Parathyroid adenoma (tissue), 2 donors: ENCODE measurements around the gene ZBED1.
"Not testable (repeated sequence)": the region's sequence is repeated elsewhere in the genome, so short reads cannot be mapped to it uniquely, and the experiment has no call there.

ENCODE experiments used
- H2AFZ ChIP-seq: fragments of 300-600 bp; sonication (generic); one replicate; pipeline ENCODE4 v1.7.0; 2017; ENCODE audit warnings: antibody characterized with exemption, mild to moderate bottlenecking
- H3K27ac ChIP-seq: fragments of 300-600 bp; sonication (generic); one replicate; pipeline ENCODE4 v1.7.0; 2017
- H3K27me3 ChIP-seq: fragments of 300-600 bp; sonication (generic); one replicate; pipeline ENCODE4 v1.7.0; 2017; ENCODE audit warnings: low read length; ENCODE audit not compliant: control insufficient read depth, insufficient read depth
- H3K36me3 ChIP-seq: fragments of 300-600 bp; sonication (generic); one replicate; pipeline ENCODE4 v1.7.0; 2017; ENCODE audit warnings: low read length; ENCODE audit not compliant: control insufficient read depth, insufficient read depth
- H3K4me1 ChIP-seq: fragments of 300-600 bp; sonication (generic); one replicate; pipeline ENCODE4 v1.7.0; 2017; ENCODE audit warnings: control low read depth
- H3K4me2 ChIP-seq: fragments of 300-600 bp; sonication (generic); one replicate; pipeline ENCODE4 v1.7.0; 2017; ENCODE audit warnings: low read length
- H3K4me3 ChIP-seq: fragments of 300-600 bp; sonication (generic); one replicate; pipeline ENCODE4 v1.7.0; 2017; ENCODE audit warnings: low read depth, low read length
- H3K79me2 ChIP-seq: fragments of 300-600 bp; sonication (generic); one replicate; pipeline ENCODE4 v1.7.0; 2017; ENCODE audit warnings: control low read depth
- H3K9ac ChIP-seq: fragments of 300-600 bp; sonication (generic); one replicate; pipeline ENCODE4 v1.7.0; 2017; ENCODE audit warnings: mild to moderate bottlenecking
- H3K9me3 ChIP-seq: fragments of 300-600 bp; sonication (generic); one replicate; pipeline ENCODE4 v1.7.0; 2017; ENCODE audit warnings: low read length; ENCODE audit not compliant: control insufficient read depth
- TF ChIP-seq, protein P1 (sequence below): fragments of 300-600 bp; sonication (generic); IDR thresholded peaks from one replicate; pipeline ENCODE4 v1.7.0; 2017; ENCODE audit warnings: antibody characterized with exemption, mild to moderate bottlenecking
- donor health status: primary hyperparathyroidism.

Gene ZBED1

DNA sequence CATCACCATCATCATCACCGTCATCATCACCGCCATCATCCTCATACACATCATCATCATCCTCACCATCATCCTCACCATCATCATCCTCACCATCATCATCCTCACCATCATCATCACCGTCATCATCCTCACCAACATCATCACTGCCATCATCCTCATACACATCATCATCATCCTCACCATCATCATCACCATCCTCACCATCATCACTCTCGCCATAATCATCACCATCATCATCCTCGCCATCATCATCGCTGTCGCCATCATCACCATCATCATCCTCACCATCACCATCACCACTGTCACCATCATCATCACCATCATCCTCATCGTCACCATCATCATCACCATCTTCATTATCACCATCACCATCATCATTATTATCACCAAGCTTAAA lies 19.8 kb upstream of the ZBED1 start:
- Histone ChIP-seq H3K27ac (no peak overlapping the region), H3K27me3 (no peaks in the 10 kb centered on the region), H3K9me3 (no peaks in the 10 kb centered on the region), H3K4me3 (no peak overlapping the region), H3K9ac (no peak overlapping the region), H3K4me2 (no peak overlapping the region), H3K4me1 (no peaks in the 10 kb centered on the region), H3K36me3 (no peaks in the 10 kb centered on the region), H2AFZ (no peak overlapping the region), H3K79me2 (no peaks in the 10 kb centered on the region)
- TF ChIP-seq, protein P1, sequence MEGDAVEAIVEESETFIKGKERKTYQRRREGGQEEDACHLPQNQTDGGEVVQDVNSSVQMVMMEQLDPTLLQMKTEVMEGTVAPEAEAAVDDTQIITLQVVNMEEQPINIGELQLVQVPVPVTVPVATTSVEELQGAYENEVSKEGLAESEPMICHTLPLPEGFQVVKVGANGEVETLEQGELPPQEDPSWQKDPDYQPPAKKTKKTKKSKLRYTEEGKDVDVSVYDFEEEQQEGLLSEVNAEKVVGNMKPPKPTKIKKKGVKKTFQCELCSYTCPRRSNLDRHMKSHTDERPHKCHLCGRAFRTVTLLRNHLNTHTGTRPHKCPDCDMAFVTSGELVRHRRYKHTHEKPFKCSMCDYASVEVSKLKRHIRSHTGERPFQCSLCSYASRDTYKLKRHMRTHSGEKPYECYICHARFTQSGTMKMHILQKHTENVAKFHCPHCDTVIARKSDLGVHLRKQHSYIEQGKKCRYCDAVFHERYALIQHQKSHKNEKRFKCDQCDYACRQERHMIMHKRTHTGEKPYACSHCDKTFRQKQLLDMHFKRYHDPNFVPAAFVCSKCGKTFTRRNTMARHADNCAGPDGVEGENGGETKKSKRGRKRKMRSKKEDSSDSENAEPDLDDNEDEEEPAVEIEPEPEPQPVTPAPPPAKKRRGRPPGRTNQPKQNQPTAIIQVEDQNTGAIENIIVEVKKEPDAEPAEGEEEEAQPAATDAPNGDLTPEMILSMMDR: no peak

DNA sequence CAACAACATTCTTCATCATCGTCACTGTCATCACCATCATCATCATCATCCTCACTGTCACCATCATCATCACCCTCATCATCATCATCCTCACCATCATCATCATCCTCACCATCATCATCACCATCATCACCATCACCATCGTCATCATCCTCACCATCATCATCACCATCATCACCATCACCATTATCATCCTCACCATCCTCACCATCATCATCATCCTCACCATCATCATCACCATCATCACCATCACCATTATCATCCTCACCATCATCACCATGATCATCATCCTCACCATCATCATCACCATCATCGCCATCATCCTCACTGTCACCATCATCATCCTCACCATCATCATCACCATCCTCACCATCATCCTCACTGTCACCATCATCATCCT lies 18.9 kb upstream of the ZBED1 start:
- not testable (repeated sequence) for H3K79me2 ChIP-seq, H2AFZ ChIP-seq, H3K36me3 ChIP-seq, H3K4me1 ChIP-seq, H3K9ac ChIP-seq, H3K4me3 ChIP-seq, H3K27me3 ChIP-seq, H3K4me2 ChIP-seq, H3K9me3 ChIP-seq, H3K27ac ChIP-seq

- TF ChIP-seq, protein P1: no peak
- Histone ChIP-seq H3K4me2 (no peak overlapping the region), H3K27me3 (no peaks in the 10 kb centered on the region), H3K9ac (no peak overlapping the region), H3K9me3 (no peaks in the 10 kb centered on the region), H3K4me3 (no peak overlapping the region), H3K79me2 (no peaks in the 10 kb centered on the region), H2AFZ (peak overlapping the region; percentile 38), H3K4me1 (no peaks in the 10 kb centered on the region), H3K36me3 (no peaks in the 10 kb centered on the region), H3K27ac (no peak overlapping the region)
Measured at GRCh38 chrX:2517055-2517454, 16.3 kb upstream of the ZBED1 start.

DNA sequence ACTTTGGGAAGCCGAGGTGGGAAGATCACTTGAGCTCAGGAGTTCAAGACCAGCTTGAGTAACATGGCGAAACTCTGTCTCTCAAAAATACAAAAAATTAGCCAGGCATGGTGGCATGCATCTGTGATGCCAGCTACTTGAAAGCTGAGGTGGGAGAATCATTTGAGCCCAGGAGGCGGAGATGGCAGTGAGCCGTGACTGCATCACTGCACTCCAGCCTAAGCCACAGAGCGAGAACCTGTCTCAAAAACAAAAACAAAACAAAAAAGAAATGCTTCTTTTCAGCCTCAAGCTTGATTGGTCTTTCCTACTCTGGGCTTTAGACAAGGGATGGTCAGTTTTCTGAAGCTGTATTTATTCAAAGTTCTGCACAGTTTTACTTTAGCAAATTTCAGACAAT lies 15.8 kb upstream of the ZBED1 start:
- TF ChIP-seq, protein P1: no peak

GRCh38 chrX:2514131-2514530 lies 13.4 kb upstream of the ZBED1 start:
- Histone ChIP-seq H3K9me3 (no peaks in the 10 kb centered on the region), H3K9ac (no peak overlapping the region), H2AFZ (no peak overlapping the region), H3K27me3 (no peaks in the 10 kb centered on the region), H3K79me2 (no peaks in the 10 kb centered on the region), H3K4me2 (no peak overlapping the region), H3K4me1 (no peaks in the 10 kb centered on the region), H3K27ac (no peak overlapping the region), H3K36me3 (no peaks in the 10 kb centered on the region), H3K4me3 (no peak overlapping the region)
- TF ChIP-seq, protein P1: no peak

More for the DNA sequence above, 15.8 kb upstream of the ZBED1 start:
- no peak overlapping the region for H3K4me2 ChIP-seq
- H3K9me3 ChIP-seq: no peaks in the 10 kb centered on the region
- H3K27me3 ChIP-seq: no peaks in the 10 kb centered on the region
- H3K36me3 ChIP-seq: no peaks in the 10 kb centered on the region
- H3K4me3 ChIP-seq: no peak overlapping the region
- H2AFZ ChIP-seq: peak overlapping the region; percentile 38
- no peak overlapping the region for H3K9ac ChIP-seq
- no peak overlapping the region for H3K27ac ChIP-seq
- no peaks in the 10 kb centered on the region for H3K4me1 ChIP-seq
- no peaks in the 10 kb centered on the region for H3K79me2 ChIP-seq
